KOPT-K1 (cell line): ENCODE results near the gene MRPL18.
"Not testable (repeated sequence)": the region's sequence is repeated elsewhere in the genome, so short reads cannot be mapped to it uniquely, and the experiment has no call there.

ENCODE experiments used
- H3K27ac ChIP-seq: fragments of 200-600 bp; sonication (generic); 2 replicates; pipeline ENCODE4 v1.5.1; 2016; ENCODE audit warnings: antibody characterized with exemption, mild to moderate bottlenecking, low read depth, low read length; ENCODE audit not compliant: poor library complexity, severe bottlenecking
- H3K36me3 ChIP-seq: fragments of 200-600 bp; sonication (generic); 2 replicates; pipeline ENCODE4 v1.5.1; 2017; ENCODE audit warnings: antibody characterized with exemption, mild to moderate bottlenecking, low read length, moderate library complexity; ENCODE audit not compliant: insufficient read depth
- H3K9me3 ChIP-seq: fragments of 200-600 bp; sonication (generic); 2 replicates; pipeline ENCODE4 v1.5.1; 2017; ENCODE audit warnings: antibody characterized with exemption, low read length, mild to moderate bottlenecking; ENCODE audit not compliant: insufficient read depth, poor library complexity, severe bottlenecking

MRPL18 gene

DNA sequence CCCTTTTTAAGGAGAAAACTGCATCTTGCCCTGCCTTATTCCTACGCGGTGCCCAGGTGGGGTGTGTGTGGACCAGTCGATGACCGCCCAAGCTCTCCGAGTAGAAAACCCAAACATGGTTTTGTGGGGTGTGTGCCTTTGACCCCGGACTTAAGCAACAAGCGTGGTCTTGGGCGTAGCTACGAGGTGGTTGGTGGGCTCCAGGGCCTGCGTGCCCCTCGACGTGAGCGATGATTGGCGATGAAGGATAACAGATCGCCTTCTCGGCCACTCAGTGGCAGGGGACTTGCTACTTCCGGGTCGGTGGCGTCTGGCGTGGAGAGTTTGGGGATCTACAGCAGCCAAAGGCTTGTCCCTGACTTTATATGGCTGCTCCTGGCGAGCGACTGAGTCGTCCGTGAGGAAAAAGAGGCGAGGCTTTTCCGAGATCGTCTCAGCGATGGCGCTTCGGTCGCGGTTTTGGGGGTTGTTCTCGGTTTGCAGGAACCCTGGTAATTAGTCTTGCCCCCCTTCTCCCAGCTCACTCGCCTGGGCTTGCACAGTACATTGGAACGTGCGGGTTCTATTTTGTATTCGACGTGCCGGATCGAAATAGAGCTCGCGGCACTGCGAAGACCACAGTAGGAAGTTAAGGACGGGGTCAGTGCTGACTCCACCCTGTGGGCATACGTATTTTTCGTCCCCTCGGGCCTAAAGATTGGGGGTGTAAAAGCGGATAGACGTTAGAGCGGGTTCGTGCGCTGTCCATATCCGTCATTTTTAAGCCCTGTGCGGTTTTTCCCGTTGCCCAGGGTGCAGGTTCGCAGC lies at the start of gene MRPL18:
MRPL18 (plus strand) TSS at position 319 of the 807 bp plus-strand sequence; CDS start at position 440, 121 bp downstream.
- peaks cover 69% of the 10 kb centered on the region for H3K36me3 ChIP-seq

DNA sequence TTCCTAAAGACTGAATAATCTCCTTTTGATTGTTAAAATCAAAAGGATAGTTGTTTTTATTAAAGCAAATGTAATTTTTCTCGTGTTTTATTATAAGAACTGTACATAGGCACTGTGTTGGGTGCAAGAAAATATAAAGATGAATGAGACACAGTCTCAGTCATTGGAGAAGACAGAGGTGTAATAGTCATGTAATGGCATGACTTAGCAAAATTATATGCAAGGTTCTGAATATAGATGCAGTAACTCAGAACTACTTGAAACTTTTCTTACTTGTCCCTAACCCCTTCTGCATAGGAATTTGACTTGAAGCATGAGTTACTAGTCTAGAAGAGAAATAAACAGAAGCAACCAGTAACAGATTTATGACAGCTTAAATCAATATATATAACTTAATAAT lies 48.1 kb upstream of the MRPL18 start:
- peaks cover 100% of the 10 kb centered on the region for H3K36me3 ChIP-seq

More for the DNA sequence above, at the start of gene MRPL18:
- Histone ChIP-seq H3K9me3 (no peaks in the 10 kb centered on the region), H3K27ac (peak within 1 kb of the TSS; percentile 92)

GRCh38 chr6:159745081-159745480 lies 45.2 kb upstream of the MRPL18 start:
- Histone ChIP-seq H3K36me3 (peaks cover 100% of the 10 kb centered on the region), H3K27ac (no peak overlapping the region), H3K9me3 (no peaks in the 10 kb centered on the region)

More for the DNA sequence above, 48.1 kb upstream of the MRPL18 start:
- no peak overlapping the region for H3K27ac ChIP-seq
- no peaks in the 10 kb centered on the region for H3K9me3 ChIP-seq

DNA sequence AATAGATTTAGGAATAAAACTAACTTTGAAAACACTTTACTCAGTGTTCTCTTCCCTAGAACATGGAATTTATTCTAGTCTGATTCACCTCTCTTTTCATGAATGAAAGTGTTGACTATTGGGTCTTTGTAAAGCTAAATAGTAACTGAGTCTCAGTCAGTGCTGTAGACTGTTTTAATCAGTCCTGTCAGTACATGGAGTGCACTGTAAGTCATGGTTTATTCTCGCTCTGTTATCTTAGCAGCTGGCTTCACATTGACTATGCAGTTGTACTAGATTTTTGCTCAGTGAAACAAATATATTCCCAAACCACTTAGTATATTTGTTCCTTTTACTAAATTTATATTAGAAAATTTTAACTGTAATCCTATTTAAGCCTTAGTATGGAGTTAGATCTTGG lies 43.5 kb upstream of the MRPL18 start:
- Histone ChIP-seq H3K9me3 (no peaks in the 10 kb centered on the region), H3K27ac (no peak overlapping the region), H3K36me3 (peaks cover 100% of the 10 kb centered on the region)

- not testable (repeated sequence) for H3K9me3 ChIP-seq, H3K27ac ChIP-seq
- peaks cover 100% of the 10 kb centered on the region for H3K36me3 ChIP-seq
Measured at GRCh38 chr6:159748127-159748526, 42.1 kb upstream of the MRPL18 start.

GRCh38 chr6:159751448-159751847 lies 38.8 kb upstream of the MRPL18 start:
- peaks cover 100% of the 10 kb centered on the region for H3K36me3 ChIP-seq
- no peaks in the 10 kb centered on the region for H3K9me3 ChIP-seq
- H3K27ac ChIP-seq = no peak overlapping the region

GRCh38 chr6:159753081-159753872 lies 37.0 kb upstream of the MRPL18 start:
- Histone ChIP-seq H3K9me3 (no peaks in the 10 kb centered on the region), H3K27ac (no peak overlapping the region), H3K36me3 (peaks cover 100% of the 10 kb centered on the region)

- H3K27ac ChIP-seq = no peak overlapping the region
- no peaks in the 10 kb centered on the region for H3K9me3 ChIP-seq
- H3K36me3 ChIP-seq = peaks cover 95% of the 10 kb centered on the region
Measured at GRCh38 chr6:159754401-159754800, 35.9 kb upstream of the MRPL18 start.

DNA sequence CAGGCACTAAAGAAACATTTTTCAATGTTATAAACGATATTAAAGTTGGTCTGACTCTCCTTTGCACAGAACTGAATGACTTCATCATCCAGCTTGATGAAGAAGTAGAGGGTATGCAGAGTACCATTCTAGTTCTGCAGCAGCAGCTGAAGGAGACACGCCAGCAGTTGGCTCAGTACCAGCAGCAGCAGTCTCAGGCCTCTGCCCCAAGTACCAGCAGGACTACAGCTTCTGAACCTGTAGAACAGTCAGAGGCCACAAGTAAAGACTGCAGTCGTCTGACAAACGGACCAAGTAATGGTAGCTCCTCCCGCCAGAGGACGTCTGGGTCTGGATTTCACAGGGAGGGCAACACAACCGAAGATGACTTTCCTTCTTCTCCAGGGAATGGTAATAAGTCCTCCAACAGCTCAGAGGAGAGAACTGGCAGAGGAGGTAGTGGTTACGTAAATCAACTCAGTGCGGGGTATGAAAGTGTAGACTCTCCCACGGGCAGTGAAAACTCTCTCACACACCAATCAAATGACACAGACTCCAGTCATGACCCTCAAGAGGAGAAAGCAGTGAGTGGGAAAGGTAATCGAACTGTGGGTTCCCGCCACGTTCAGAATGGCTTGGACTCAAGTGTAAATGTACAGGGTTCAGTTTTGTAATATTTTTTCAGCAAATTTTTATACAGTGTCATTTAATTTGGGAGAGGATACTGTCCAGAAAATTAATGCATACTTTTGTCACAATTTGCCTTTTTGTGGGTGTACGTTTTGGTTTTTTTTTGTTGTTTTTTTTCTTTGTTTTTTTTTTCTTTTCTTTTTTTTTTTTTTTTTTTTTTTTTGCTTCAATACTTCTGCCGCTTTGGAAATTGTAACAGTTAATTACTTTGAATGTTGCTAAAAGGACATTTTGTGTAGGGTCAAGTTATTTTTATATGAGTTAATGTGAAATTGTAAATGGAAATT lies 35.0 kb upstream of the MRPL18 start:
- H3K27ac ChIP-seq = no peak overlapping the region
- H3K36me3 ChIP-seq = peaks cover 87% of the 10 kb centered on the region
- no peaks in the 10 kb centered on the region for H3K9me3 ChIP-seq

DNA sequence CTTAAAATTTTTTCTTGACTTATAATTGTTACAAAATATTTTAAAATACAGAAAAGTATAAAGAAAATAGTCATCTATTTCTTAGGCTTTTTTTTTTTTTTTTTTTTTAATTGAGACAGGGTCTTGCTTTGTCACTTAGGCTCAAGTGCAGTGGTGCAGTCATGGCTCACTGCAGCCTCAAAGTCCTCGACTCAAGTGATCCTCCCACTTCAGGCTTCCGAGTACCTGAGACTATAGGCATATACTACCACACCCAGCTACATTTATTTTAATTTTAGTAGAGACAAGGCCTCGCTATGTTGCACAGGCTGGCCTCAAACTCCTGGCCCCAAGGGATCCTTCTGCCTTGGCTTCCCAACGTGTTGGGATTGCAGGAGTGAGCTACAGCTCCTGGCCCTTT lies 33.8 kb upstream of the MRPL18 start:
- Histone ChIP-seq H3K36me3 (peaks cover 74% of the 10 kb centered on the region), H3K27ac (no peak overlapping the region), H3K9me3 (no peaks in the 10 kb centered on the region)

DNA sequence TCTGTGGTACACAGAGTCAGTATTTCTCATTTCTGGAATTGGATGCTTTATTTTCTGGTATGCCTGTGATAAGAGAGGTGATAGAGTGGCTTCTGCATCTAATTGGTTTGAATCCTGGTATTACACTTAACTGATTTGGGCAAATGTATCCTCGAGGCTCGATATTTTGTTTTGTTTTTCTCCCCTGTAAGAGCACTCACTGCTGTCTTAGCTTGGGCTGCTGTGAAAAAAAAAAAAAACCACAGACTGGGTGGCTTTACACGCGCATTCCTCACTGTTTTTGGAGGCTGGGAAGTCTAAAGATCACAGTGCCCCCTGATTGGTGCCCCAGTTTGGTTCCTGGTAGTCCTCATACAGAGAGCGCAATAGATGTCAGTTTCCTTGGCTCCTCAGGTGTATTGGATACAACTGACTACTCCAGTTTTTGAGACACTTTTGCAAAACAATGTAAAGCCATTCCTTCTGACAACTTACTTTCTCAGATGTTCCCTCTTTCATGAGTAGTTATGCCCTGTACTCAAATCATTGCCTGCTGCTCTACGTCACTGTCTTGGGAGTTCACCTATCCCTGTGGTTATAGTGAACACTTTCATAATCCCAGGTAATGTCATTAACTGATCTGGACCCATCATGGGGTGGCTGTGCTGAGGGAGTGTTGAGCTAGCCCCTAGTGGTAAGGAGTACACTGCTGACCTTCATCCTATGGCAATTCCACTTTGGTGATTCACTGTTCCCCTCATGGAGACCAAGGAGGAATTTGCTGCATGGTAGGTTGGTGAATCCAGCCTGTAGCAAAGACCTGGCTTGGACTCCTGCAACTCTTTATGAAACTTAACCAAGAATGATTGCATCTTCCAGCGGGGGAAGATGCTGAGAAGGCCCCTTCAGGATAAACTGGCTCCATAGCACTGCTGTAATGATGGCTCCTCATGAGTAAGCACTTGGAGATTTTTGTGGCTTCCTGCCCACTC lies 32.0 kb upstream of the MRPL18 start:
- Histone ChIP-seq H3K36me3 (peaks cover 61% of the 10 kb centered on the region), H3K9me3 (no peaks in the 10 kb centered on the region), H3K27ac (no peak overlapping the region)

DNA sequence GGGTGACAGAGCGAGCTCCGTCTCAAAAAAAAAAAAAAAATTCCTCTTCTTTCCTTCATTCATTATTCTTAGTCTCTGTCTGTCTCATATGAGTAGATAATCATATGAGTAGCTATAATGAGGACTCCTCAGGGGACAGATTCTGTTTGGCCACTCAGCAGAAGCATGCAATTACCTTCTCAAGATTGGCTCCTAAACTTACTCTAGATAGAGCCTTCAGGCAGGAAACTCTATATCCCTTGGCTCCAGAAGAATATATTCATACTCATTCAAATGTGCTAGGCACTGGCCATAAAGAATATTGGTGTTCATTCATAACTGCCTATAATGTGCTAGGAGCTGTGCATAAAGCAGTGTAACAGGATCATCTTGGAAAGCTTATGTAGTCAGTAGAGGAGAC lies 30.6 kb upstream of the MRPL18 start:
- H3K27ac ChIP-seq = no peak overlapping the region

DNA sequence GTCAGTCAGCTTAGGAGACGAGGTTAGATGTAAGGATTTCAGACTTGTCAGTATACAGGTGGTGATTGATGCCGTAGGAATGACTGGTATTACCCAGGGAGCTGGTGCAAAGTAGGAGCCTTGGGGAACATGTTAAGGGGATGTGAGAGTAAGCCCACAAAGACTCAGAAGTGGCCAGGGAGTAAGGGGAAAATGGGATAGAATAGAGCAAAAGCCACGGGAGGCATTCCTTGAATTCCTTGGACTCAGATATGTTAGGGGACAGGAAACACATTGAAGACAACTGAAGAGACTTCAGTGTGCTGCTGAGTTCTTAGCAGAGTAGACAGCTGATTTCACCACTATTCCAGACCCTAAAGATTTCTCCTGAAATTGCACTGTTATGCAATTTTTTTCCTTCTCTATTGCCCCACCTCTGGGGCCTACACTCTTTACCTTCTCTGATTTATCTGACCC lies 29.6 kb upstream of the MRPL18 start:
- Histone ChIP-seq H3K27ac (peak overlapping the region; percentile 96), H3K9me3 (no peaks in the 10 kb centered on the region), H3K36me3 (peaks cover 59% of the 10 kb centered on the region)

More for the DNA sequence above, 30.6 kb upstream of the MRPL18 start:
- H3K9me3 ChIP-seq = no peaks in the 10 kb centered on the region
- peaks cover 59% of the 10 kb centered on the region for H3K36me3 ChIP-seq
